CD4-positive, alpha-beta T cell treated with Interleukin-4 for 4 hours (primary cell): ENCODE data around the gene DCAF8L1.
"Not testable (repeated sequence)": the region's sequence is repeated elsewhere in the genome, so short reads cannot be mapped to it uniquely, and the experiment has no call there.

Source experiments
- DNase-seq: peaks from one replicate; pipeline ENCODE4 v3.0.0-alpha.2; 2020

The DCAF8L1 gene

DNA sequence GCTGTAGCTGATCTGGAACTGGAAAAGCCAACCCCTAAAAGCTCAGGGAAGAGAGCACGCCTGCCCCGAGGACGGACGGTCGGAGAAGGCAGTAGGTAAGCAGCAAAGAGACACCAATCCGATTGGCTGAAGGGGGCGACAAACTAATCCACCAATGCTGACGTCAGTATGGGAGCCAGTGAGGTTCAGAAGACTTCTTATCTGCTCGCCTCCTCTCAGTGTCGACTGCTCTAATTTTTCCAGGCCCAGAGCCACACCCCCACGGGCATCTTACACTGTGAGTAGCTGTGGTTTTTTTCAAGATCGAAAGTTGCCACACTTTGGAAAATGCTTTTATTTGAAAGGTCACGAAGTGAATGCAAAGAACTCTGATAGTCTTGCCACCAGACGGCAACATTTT, at the start of gene DCAF8L1:
Gene DCAF8L1 (minus strand): TSS at position 101 of the 400 bp plus-strand sequence. CDS start 115 bp downstream, outside the sequence.
- DNase-seq, result no peak

GRCh38 chrX:28022371-28022770, 41.1 kb upstream of the DCAF8L1 start:
- DNase-seq, result no peak

DNA sequence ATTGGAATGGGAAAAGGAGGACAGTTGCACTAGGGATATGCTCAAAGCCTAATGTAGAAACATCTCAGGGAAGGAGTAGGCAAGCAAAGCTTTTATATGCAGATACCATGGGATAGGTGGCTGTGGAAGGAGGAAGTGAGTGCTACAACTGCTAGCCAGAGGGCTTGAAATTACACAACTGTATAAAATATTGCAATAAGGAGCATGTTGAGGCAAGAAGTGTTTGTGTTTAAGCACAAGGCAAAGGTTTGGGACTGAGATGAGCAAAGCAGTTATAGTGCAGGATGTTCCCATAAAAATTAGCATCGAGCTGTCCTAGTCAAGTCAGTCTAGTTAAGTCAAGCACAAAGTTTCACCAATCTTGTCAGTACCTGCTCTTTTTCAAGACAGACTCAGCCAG, 35.6 kb upstream of the DCAF8L1 start:
- DNase-seq, result no peak

DNA sequence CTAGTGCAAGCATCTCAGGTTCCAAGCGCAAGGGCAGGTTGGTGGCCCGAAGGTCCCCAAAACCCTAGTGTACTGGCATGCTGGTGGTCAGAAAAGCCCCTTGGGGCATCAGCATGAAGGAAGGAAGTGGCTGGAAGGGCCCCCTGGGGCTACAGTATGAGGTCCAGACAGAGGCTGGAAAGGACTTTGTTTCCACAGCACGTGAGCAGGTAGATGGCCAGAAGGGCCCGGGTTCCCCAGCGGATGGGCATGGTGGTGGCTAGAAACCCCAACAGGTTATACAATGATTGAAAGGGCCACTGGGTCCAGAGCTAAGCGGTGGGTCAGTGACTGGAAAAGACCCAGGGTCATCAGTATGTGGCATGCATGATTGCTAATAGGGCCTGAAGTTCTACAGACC, 34.7 kb upstream of the DCAF8L1 start:
- no peak for DNase-seq

GRCh38 chrX:28010875-28011274, 29.6 kb upstream of the DCAF8L1 start:
- no peak for DNase-seq

GRCh38 chrX:27998666-27999065, 17.4 kb upstream of the DCAF8L1 start:
- DNase-seq, result no peak

- no peak for DNase-seq
Observed at GRCh38 chrX:27997622-27998021, 16.4 kb upstream of the DCAF8L1 start.

- DNase-seq, result no peak
Observed at GRCh38 chrX:27996132-27996531, 14.9 kb upstream of the DCAF8L1 start.

DNA sequence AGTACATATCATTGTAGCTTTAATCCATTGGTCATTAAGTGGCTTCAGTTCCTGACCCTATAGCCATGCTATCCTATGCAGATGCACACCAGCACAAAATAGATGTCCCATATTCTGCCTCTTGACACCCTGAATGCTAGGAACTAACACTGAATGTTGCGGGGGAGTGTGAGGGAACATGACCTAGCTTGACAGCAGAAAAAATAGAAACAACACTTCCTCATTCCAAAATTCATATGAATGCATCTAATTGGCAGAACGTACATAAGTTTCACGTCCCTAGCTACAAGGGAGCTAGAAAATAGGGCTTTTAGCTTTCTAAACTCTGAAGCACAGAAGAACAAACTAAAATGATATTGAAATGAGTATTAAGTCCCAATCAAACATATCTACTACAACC, 14.4 kb upstream of the DCAF8L1 start:
- DNase-seq, result no peak

- DNase-seq, result no peak
Observed at GRCh38 chrX:27987862-27988646, 6.8 kb upstream of the DCAF8L1 start.

DNA sequence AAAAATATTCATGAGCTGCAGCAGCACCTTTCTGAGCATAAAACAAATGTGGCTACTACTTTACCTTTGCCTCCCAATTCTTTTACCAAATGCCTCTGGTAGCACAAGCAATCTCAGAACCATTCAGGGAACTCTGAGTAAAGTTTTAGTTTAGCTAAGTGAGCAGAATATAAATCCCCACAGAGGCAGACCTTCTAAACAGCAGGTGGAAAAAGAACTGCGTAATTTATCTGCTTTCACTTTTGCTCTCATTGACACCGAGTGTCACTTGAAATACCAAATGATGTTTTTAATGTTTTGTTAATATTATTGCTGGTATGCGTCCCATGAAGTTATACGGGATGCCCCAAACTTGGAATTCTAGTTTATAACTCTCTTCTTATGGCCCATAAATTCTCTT, 4.3 kb downstream of the DCAF8L1 start:
- DNase-seq, result not testable (repeated sequence)

GRCh38 chrX:27976284-27976683, 5.0 kb downstream of the DCAF8L1 start:
- DNase-seq, result no peak

- DNase-seq, result no peak
Observed at GRCh38 chrX:27968878-27969277, 12.4 kb downstream of the DCAF8L1 start.

DNA sequence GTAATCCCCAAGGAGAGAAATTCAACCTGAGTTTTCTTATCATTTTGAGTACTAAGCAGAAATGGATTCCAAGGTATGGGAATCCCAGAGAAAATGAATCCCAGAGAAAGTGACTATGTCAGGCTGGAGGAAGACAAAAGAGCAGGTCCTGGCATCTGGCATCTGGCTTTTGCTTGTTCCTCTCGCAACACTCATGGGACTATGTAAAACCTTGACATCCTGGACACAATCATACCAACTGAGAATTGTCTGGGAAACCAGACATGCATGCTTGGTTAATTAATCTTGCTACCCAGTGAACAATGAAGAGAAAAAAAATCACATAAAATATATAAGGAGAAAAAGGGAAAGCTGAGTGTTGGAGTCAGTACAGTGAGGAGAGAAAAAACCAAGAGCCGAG, 12.9 kb downstream of the DCAF8L1 start:
- DNase-seq, result no peak

GRCh38 chrX:27966955-27967354, 14.3 kb downstream of the DCAF8L1 start:
- DNase-seq, result no peak

DNA sequence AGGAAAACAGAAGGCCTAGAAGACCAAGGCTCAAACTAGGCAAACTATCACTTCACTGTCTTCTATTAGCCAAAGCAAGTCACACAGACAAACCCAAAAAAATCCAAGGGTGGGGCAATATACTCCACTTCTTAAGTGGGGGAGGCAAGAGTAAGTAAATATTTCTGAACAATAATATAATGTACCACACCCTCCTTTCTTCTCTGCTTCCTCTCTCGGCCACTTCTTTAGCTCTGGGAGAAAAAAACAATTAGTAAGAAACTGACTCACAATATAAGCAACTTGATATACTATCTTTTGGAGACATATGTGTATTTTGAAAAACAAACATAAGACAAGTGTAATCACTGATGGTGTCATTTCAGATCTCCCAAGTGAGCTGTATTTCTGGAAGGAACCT, 14.8 kb downstream of the DCAF8L1 start:
- DNase-seq, result no peak

DNA sequence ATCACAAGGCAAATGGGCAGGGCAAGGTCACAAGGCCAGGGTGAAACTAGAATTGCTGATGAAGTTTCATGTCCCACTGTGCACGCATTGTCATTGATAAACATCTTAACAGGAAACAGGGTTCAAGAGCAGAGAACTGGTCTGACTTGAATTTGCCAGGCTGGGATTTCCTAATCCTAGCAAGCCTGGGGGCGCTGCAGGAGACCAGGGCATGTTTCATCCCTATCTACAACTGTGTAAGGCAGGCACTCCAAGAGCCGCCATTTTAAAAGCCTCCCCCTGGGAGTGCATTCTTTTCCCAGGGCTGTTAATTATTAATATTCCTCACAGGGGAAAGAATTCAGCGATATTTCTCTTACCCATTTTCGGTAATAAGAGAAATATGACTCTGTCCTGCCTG, 15.9 kb downstream of the DCAF8L1 start:
- not testable (repeated sequence) for DNase-seq

DNA sequence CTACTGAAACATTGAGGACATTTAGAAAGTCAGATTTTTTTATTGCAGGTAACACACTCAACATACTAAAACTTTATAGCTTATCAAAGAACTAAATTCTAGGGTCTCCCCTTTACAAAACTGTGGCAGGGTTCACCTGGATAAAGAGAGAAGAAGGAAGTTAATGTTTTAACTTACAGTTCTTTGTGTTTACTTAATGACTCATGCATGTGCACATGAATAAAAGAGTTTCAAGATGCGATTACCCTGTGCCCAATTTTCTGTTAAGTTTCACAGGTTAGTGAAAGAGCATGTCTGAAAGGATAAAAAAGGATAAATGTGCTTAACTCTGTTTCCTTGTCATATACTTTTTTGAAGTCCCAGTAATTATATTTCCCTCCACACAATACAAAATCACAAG, 16.8 kb downstream of the DCAF8L1 start:
- DNase-seq, result no peak

- not testable (repeated sequence) for DNase-seq
Observed at GRCh38 chrX:27960410-27960809, 20.8 kb downstream of the DCAF8L1 start.

DNA sequence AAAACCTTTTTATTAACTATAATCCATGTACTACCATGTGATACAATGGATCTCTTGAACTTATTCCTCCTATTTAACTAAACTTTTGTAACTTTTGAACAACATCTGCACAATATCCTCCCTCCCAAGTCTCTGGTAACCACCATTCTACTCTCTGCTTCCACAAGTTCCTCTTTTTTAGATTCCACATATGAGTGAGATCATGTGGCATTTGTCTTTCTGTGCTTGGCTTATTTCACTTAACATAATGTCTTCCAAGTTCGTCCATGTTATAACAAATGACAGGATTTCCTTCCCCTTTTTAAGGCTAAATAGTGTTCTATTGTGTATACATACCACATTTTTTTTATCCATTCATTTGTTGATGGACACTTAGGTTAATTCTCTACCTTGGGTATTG, 28.1 kb downstream of the DCAF8L1 start:
- no peak for DNase-seq

GRCh38 chrX:27933361-27933760, 47.9 kb downstream of the DCAF8L1 start:
- no peak for DNase-seq
